SU-DHL-6 (cell line): ENCODE data around the gene RAB40AL.
"Not testable (repeated sequence)": the region's sequence is repeated elsewhere in the genome, so short reads cannot be mapped to it uniquely, and the experiment has no call there.

ENCODE experiments used
- H2AFZ ChIP-seq: fragments of 200-600 bp; sonication (generic); 2 replicates; pipeline ENCODE4 v1.6.1; 2014; ENCODE audit warnings: low read depth, mild to moderate bottlenecking, moderate library complexity, mixed read lengths, antibody characterized with exemption, low read length; ENCODE audit not compliant: severe bottlenecking
- H3F3A ChIP-seq: fragments of 200-600 bp; shearing (Covaris generic); 2 replicates; pipeline ENCODE4 v1.6.0; 2016; ENCODE audit warnings: antibody characterized with exemption, mild to moderate bottlenecking; ENCODE audit not compliant: insufficient read depth
- H3K27ac ChIP-seq: fragments of 200-600 bp; sonication (generic); 2 replicates; pipeline ENCODE4 v1.5.1; 2016; ENCODE audit warnings: low read depth, mild to moderate bottlenecking, low read length, moderate library complexity, mixed read lengths
- H3K27me3 ChIP-seq: fragments of 200-600 bp; sonication (generic), shearing (Covaris generic); 2 replicates; pipeline ENCODE4 v1.6.0; 2014; ENCODE audit warnings: mild to moderate bottlenecking, low read length
- H3K36me3 ChIP-seq: fragments of 200-600 bp; sonication (generic); 2 replicates; pipeline ENCODE4 v1.6.1; 2014; ENCODE audit warnings: mild to moderate bottlenecking, low read length, mixed read lengths
- H3K4me2 ChIP-seq: fragments of 300-600, 200-600 bp; shearing (Covaris generic), sonication (generic); 2 replicates; pipeline ENCODE4 v1.6.0; 2014; ENCODE audit warnings: low read length, low read depth, mild to moderate bottlenecking; ENCODE audit not compliant: poor library complexity, severe bottlenecking
- H3K4me3 ChIP-seq: fragments of 200-600 bp; sonication (generic); 2 replicates; pipeline ENCODE4 v1.5.1; 2014; ENCODE audit warnings: antibody characterized with exemption, low read length, mild to moderate bottlenecking, mixed read lengths; ENCODE audit not compliant: insufficient read depth, poor library complexity, severe bottlenecking
- H3K79me2 ChIP-seq: fragments of 200-600 bp; sonication (generic); 2 replicates; pipeline ENCODE4 v1.6.1; 2014; ENCODE audit warnings: mild to moderate bottlenecking, low read length, moderate library complexity; ENCODE audit not compliant: insufficient read depth
- H3K9ac ChIP-seq: fragments of 200-600 bp; sonication (generic); 2 replicates; pipeline ENCODE4 v1.7.0; 2014; ENCODE audit warnings: mild to moderate bottlenecking, low read length
- H3K9me2 ChIP-seq: fragments of 200-600 bp; sonication (generic); replicated peaks from 2 replicates; pipeline ENCODE4 v1.6.1; 2014; ENCODE audit warnings: low read length; ENCODE audit not compliant: insufficient read depth
- H3K9me3 ChIP-seq: fragments of 200-600 bp; sonication (generic); 2 replicates; pipeline ENCODE4 v1.6.1; 2014; ENCODE audit warnings: low read length, mixed read lengths; ENCODE audit not compliant: insufficient read depth
- H4K20me1 ChIP-seq: fragments of 200-600 bp; sonication (generic); 2 replicates; pipeline ENCODE4 v1.6.1; 2014; ENCODE audit warnings: low read depth, mild to moderate bottlenecking, antibody characterized with exemption, low read length, moderate library complexity, mixed read lengths
- EZH2phosphoT487 ChIP-seq: fragments of 200-600 bp; sonication (generic), shearing (Covaris generic); conservative IDR thresholded peaks from 2 replicates; pipeline ENCODE4 v1.6.1; 2018; ENCODE audit warnings: mild to moderate bottlenecking, antibody characterized with exemption, low read length, moderate library complexity, mixed read lengths
- TF ChIP-seq, protein P1 (sequence below): fragments of 200-600 bp; sonication (generic); IDR thresholded peaks from one replicate; pipeline ENCODE4 v1.5.1; 2017; ENCODE audit warnings: antibody characterized with exemption, mild to moderate bottlenecking, low read length, moderate library complexity; ENCODE audit not compliant: insufficient read depth, poor library complexity, severe bottlenecking

RAB40AL gene

DNA sequence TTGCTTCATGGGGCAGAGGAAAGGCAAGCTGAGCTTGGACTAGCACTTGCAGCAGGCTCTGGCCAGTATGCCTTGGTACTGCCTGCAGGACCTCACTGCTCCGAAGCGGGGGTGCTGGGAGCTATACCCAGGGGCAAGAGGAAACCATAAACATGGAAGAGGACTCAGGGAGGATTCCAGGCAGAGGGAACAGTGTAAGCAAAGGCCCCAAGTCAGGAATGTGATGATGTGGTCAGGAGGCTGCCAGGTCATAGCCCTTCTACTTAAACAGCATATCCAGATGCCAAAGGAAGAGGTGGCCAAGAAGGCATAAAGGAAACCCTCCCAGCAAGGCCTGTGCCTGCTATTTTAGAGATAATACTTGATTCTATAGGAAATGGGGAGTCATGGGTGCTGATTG lies 31.1 kb downstream of the RAB40AL start:
- Histone ChIP-seq H3K36me3 (no peaks in the 10 kb centered on the region), H3K9ac (no peak overlapping the region), H3K9me2 (no peaks in the 10 kb centered on the region), H3K9me3 (no peaks in the 10 kb centered on the region), H3K4me2 (no peak overlapping the region), H3K4me3 (no peak overlapping the region), H2AFZ (no peak overlapping the region), H3F3A (no peaks in the 10 kb centered on the region), H3K79me2 (no peaks in the 10 kb centered on the region), H4K20me1 (no peaks in the 10 kb centered on the region), H3K27me3 (no peaks in the 10 kb centered on the region), H3K27ac (no peak overlapping the region)
- no peak for TF ChIP-seq EZH2phosphoT487
- TF ChIP-seq, protein P1, sequence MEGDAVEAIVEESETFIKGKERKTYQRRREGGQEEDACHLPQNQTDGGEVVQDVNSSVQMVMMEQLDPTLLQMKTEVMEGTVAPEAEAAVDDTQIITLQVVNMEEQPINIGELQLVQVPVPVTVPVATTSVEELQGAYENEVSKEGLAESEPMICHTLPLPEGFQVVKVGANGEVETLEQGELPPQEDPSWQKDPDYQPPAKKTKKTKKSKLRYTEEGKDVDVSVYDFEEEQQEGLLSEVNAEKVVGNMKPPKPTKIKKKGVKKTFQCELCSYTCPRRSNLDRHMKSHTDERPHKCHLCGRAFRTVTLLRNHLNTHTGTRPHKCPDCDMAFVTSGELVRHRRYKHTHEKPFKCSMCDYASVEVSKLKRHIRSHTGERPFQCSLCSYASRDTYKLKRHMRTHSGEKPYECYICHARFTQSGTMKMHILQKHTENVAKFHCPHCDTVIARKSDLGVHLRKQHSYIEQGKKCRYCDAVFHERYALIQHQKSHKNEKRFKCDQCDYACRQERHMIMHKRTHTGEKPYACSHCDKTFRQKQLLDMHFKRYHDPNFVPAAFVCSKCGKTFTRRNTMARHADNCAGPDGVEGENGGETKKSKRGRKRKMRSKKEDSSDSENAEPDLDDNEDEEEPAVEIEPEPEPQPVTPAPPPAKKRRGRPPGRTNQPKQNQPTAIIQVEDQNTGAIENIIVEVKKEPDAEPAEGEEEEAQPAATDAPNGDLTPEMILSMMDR = no peak

DNA sequence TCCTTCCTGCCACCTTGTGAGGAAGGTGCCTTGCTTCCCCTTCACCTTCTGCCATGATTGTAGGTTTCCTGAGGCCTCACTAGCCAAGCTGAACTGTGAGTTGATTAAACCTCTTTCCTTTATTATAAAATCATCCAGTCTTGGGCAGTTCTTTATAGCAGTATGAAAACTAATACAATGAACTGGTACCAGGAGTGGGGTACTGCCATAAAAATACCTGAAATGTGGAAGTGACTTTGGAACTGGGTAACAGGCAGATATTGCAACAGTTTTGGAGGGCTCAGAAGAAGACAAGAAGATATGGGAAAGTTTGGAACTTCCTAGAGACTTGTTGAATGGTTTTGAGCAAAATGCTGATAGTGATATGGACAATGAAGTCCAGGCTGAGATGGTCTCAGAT lies 34.5 kb downstream of the RAB40AL start:
- H3K36me3 ChIP-seq, H3K27me3 ChIP-seq, H3F3A ChIP-seq, H2AFZ ChIP-seq, H3K27ac ChIP-seq, H3K9me3 ChIP-seq, H3K9me2 ChIP-seq, H3K9ac ChIP-seq, H4K20me1 ChIP-seq, H3K4me2 ChIP-seq, H3K79me2 ChIP-seq, H3K4me3 ChIP-seq: not testable (repeated sequence)

DNA sequence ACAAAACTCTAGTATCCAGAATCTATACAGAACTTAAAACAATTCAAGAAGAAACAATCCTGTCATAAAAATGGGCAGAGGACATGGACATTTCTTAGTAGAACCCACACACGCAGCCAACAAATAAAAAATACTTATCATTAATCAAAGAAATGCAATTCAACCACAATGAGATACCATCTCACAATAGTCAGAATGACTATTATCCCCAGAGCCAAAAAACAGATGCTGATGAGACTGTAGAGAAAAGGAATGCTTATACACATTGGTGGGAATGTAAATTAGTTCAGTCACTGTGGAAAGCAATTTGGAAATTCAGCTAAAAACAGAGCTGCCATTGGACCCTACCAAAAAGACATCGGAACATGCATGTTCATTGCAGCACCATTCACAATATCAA lies 37.9 kb downstream of the RAB40AL start:
- no peaks in the 10 kb centered on the region for H3K27me3 ChIP-seq
- no peaks in the 10 kb centered on the region for H3K36me3 ChIP-seq
- H3K9me3 ChIP-seq = no peaks in the 10 kb centered on the region
- no peaks in the 10 kb centered on the region for H3K79me2 ChIP-seq
- no peak overlapping the region for H3K9ac ChIP-seq
- H3K4me3 ChIP-seq = no peak overlapping the region
- no peak for TF ChIP-seq EZH2phosphoT487
- TF ChIP-seq, protein P1 = no peak
- H3K9me2 ChIP-seq = no peaks in the 10 kb centered on the region
- no peak overlapping the region for H3K27ac ChIP-seq
- no peak overlapping the region for H3K4me2 ChIP-seq
- no peaks in the 10 kb centered on the region for H3F3A ChIP-seq
- H2AFZ ChIP-seq = no peak overlapping the region
- no peaks in the 10 kb centered on the region for H4K20me1 ChIP-seq

DNA sequence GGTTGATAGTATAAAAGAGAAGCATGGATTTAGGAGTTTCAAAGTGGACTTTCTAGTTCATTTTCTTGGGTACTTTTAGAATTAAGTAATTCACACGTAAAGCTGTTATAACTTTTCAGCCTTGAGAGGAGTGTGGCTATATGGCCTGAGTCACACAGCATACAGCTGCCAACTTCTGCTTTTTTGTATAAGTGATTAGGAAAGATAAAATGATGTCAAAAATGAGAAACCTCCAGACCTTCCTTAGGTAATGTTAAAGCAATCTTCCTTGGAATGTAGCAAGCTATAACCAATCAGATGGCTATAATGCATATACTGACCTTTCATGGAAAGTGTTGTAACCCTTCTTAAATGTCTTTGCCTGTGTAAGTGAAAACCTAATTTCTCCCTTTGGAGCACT lies 39.2 kb downstream of the RAB40AL start:
- Histone ChIP-seq H3K4me3 (no peak overlapping the region), H3K79me2 (no peaks in the 10 kb centered on the region), H2AFZ (no peak overlapping the region), H3K27me3 (no peaks in the 10 kb centered on the region), H3K36me3 (no peaks in the 10 kb centered on the region), H3F3A (no peaks in the 10 kb centered on the region), H3K9ac (no peak overlapping the region), H3K9me3 (no peaks in the 10 kb centered on the region), H3K4me2 (no peak overlapping the region), H4K20me1 (no peaks in the 10 kb centered on the region), H3K27ac (no peak overlapping the region), H3K9me2 (no peaks in the 10 kb centered on the region)
- TF ChIP-seq EZH2phosphoT487 = no peak
- TF ChIP-seq, protein P1 = no peak
